ENCODE data around the gene EDA.

DNA sequence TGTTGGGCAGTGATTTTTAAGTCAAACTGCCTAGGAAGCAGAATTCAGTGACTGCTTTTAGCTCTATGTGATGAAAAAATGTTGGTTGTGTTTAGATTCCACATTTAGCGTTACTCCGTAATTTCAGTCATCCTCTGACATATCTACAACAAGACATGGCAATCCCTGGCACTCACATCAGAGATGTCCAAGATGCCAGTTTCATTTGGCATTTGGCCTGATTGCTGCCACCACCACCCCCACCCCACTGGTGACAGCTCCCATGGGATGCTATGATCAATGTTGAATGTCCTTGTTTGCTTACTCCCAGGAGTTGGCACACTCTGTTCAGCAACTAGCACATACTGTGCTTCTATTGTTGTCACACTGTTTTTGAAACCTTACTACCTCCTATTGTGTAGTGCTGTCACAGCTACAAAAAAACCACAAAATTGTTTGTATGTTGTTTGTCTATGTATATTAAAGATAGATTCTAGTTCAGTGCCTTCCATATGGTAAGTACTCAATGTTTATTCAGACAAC lies 332.4 kb downstream of the EDA start:
- TF ChIP-seq, protein P1, sequence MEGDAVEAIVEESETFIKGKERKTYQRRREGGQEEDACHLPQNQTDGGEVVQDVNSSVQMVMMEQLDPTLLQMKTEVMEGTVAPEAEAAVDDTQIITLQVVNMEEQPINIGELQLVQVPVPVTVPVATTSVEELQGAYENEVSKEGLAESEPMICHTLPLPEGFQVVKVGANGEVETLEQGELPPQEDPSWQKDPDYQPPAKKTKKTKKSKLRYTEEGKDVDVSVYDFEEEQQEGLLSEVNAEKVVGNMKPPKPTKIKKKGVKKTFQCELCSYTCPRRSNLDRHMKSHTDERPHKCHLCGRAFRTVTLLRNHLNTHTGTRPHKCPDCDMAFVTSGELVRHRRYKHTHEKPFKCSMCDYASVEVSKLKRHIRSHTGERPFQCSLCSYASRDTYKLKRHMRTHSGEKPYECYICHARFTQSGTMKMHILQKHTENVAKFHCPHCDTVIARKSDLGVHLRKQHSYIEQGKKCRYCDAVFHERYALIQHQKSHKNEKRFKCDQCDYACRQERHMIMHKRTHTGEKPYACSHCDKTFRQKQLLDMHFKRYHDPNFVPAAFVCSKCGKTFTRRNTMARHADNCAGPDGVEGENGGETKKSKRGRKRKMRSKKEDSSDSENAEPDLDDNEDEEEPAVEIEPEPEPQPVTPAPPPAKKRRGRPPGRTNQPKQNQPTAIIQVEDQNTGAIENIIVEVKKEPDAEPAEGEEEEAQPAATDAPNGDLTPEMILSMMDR (IDR thresholded peaks at IDR 0.05), result no peak
- no peak for TF ChIP-seq EP300 (IDR thresholded peaks at IDR 0.05)
